HG03108 (cell line): ENCODE results near the gene CELF4.

ENCODE experiments used
- ATAC-seq: cut with Tn5 transposase; IDR thresholded peaks from one replicate; pipeline ENCODE4 v1.9.1; 2021; ENCODE audit warnings: moderate library complexity; ENCODE audit not compliant: unreplicated experiment

The CELF4 gene

GRCh38 chr18:37565101-37565976 is at the start of gene CELF4:
TSS of gene CELF4 (minus strand) at chr18:37565798.
- no peak for ATAC-seq

- no peak for ATAC-seq
Measured at GRCh38 chr18:37613253-37613565, 47.6 kb upstream of the CELF4 start.

- ATAC-seq: no peak
Measured at GRCh38 chr18:37612524-37613252, 47.1 kb upstream of the CELF4 start.

GRCh38 chr18:37611614-37612279 is 46.1 kb upstream of the CELF4 start:
- ATAC-seq: no peak

GRCh38 chr18:37608876-37609275 is 43.3 kb upstream of the CELF4 start:
- no peak for ATAC-seq

- ATAC-seq: no peak
Measured at GRCh38 chr18:37607281-37607680, 41.7 kb upstream of the CELF4 start.

GRCh38 chr18:37604032-37604431 is 38.4 kb upstream of the CELF4 start:
- ATAC-seq: no peak

- no peak for ATAC-seq
Measured at GRCh38 chr18:37598966-37599896, 33.6 kb upstream of the CELF4 start.

- no peak for ATAC-seq
Measured at GRCh38 chr18:37598396-37598795, 32.8 kb upstream of the CELF4 start.

- no peak for ATAC-seq
Measured at GRCh38 chr18:37590346-37590745, 24.7 kb upstream of the CELF4 start.

GRCh38 chr18:37588289-37588688 is 22.7 kb upstream of the CELF4 start:
- no peak for ATAC-seq

GRCh38 chr18:37586656-37587225 is 21.1 kb upstream of the CELF4 start:
- ATAC-seq: no peak

GRCh38 chr18:37584952-37585695 is 19.5 kb upstream of the CELF4 start:
- no peak for ATAC-seq

GRCh38 chr18:37584217-37584616 is 18.6 kb upstream of the CELF4 start:
- ATAC-seq: no peak

GRCh38 chr18:37582261-37582660 is 16.7 kb upstream of the CELF4 start:
- ATAC-seq: no peak

- no peak for ATAC-seq
Measured at GRCh38 chr18:37578886-37579513, 13.4 kb upstream of the CELF4 start.

GRCh38 chr18:37578182-37578678 is 12.6 kb upstream of the CELF4 start:
- no peak for ATAC-seq

GRCh38 chr18:37577051-37577611 is 11.5 kb upstream of the CELF4 start:
- no peak for ATAC-seq

GRCh38 chr18:37575646-37576045 is 10.0 kb upstream of the CELF4 start:
- no peak for ATAC-seq
